NCI-H345 treated with DMSO at 0.1 percent for 48 hours (cell line): Measurements from ENCODE around the gene KIF26B.

Source experiments
- DNase-seq: peaks from one replicate; lab custom pipeline; 2025; ENCODE audit not compliant: unreplicated experiment; lab: John Stamatoyannopoulos, UW

KIF26B gene

DNA sequence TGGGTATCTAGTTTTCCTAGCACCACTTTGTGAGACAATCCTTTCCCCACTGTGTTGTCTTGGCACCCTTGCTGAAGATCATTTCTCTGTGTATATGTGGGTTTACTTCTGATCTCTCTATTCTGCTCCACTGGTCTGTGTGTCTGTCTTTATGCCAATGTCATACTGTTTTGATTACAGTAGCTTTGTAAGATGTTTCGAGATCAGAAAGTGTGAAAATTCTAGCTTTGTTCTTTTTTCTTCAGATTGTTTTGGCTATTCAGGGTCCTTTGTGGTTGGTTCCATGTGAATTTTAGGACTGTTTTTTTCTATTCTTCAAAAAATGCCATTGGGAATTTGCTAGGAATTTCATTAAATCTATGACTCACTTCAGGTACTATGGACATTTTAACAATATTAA is 116.2 kb downstream of the KIF26B start:
- DNase-seq, result no peak

DNA sequence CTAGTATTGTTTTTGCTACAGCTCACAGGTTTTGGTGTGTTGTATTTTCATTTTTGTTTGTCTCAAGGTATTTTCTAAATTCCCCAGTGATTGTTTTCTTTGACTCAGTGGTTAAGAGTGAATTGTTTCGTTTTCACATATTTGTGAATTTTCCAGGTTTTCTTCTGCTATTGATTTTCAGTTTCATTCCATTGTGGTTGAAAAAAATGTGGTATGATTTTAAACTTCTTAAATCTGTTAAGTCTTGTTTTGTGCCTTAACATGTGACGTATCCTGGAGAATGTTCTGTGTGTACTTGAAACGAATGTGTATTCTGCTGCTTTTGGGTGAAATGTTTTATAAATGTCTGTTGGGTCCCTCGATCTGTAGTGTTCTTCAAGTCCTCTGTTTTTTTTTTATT is 117.9 kb downstream of the KIF26B start:
- no peak for DNase-seq

DNA sequence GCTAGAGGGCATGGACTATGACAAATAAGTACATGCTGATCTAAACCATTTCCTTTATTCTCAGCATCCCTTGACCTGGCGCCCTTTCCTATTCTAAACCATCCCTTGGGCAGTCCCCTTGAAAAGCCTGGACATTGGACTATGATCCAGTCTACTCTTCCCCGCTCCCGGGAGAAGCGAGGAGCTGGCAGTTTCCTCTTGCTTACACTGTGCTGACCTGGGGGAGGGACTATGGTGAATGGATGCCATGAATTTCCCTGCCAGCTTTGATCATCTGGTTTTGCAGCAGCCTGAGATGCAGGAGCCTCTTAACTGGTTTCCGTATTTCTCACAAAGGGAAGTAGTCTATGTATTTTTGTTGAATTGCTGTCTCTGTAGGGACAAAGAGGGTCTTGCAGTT is 121.7 kb downstream of the KIF26B start:
- DNase-seq, result no peak

DNA sequence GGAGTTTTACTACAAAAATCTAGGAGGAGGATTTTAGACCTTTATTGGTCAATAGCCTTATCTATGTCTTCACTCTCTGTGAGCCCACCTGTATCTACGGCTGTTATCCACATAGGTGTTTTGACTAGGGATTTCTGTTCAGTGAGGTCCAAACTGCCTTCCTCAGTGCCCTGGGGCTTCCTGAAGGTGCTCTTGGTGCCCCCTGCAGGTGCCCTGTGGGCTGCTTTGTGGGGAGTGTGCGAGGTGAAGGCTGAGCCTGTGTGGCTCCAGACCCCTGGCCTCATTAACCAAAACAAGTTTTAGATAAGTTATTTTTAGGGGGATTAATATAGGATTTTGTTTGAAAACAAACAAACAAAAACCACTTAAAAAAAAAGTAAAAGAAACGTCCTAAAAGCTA is 122.5 kb downstream of the KIF26B start:
- DNase-seq, result no peak

DNA sequence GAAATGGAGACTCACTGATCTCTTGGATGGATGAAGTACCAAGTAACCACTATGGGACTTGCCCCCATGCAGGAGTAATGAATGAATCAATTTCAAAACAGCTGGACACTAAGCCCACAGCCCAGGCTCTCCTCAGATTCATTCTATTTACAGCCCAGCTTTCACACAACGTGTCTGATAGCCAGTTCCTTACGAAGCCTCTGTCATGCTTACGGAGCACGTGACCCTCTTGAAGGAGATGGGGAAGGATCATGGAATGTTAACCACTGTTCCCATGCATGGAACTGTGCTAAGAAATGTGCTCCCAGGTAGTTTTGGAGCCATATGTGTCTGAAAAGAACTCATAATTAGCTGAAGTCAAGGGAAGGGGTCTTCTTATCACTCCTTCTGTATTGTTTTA is 124.1 kb downstream of the KIF26B start:
- no peak for DNase-seq

GRCh38 chr1:245279346-245279745 is 124.6 kb downstream of the KIF26B start:
- DNase-seq, result no peak

DNA sequence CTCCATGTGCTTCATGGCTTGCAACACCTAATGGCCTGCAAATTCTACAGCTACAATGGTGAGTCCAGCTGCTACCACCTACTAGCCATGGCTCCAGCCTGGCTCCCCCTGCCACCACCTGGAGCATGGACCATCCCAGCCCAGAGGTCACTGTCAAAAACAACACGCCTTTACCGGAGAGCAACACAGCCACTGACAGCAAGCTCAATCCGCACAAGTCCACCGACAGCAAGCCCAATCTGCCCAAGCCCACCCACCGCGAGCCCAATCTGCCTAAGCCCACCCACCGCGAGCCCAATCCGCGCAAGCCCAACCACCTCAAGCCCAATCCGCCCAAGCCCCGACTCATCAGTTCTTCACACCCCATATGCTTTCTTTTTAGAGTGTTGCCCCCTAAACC is 128.2 kb downstream of the KIF26B start:
- DNase-seq, result no peak

DNA sequence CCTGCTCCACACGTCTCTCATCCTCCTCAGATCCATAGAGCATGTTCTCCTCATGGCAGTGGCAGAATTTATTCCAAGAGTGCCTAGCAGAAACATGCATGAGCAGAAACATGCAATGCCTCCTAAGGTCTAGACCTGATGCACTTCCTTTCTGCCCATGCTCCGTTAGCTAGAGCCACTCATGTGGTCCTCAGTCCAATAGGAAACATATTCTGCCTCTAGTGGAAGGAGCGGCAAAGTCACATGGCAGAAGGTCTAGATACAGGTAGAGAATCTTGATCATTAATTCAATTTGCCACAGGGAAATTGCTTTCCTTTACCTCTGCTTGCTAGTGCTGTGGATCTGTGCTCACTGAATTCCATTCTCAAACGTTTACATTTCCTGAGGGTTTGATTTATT is 130.4 kb downstream of the KIF26B start:
- DNase-seq, result no peak

DNA sequence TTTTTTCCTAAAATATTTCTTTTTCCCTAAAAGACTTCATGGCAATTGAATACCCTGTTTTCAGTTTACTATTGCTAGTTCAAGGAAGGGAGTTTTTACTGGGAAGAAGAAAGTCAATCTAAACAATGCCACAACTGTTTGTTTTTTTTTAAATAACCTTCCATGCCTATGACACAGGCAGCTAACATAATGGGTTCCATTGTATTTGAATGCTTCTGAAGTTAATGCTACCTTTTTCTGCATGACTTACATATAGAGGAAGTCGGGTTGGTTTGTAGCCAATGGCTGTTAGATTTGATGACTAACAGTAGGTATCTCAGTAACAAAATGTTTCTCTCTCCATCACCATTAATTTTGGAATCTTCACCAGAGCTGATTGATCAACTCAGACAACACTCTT is 134.0 kb downstream of the KIF26B start:
- DNase-seq, result no peak

- no peak for DNase-seq
These were observed 136.1 kb downstream of the KIF26B start for GRCh38 chr1:245290836-245291235.

GRCh38 chr1:245291351-245291750 is 136.6 kb downstream of the KIF26B start:
- DNase-seq, result no peak

DNA sequence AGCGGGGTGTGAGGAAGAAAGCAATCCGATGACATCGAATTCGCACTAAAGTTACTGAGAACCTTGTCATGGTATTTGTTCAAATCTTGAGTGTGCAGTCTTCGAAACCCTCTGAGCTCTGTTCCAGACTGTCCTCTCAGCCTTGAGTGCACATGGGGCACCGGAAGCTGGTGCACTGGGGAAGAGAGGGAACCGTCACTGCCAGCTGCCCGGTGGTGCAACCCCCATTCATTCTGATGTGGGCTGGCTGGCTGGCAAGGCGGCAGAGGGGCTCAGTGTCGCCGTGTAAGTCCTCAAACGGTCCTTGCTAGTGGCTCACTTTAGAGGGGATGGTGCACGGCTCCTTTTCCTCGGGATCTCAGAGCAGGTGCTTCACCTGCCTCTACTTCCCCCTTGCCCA is 137.4 kb downstream of the KIF26B start:
- no peak for DNase-seq

- DNase-seq, result no peak
These were observed 137.8 kb downstream of the KIF26B start for GRCh38 chr1:245292553-245292952.

- DNase-seq, result no peak
These were observed 139.2 kb downstream of the KIF26B start for GRCh38 chr1:245294020-245294419.

GRCh38 chr1:245298781-245299180 is 144.0 kb downstream of the KIF26B start:
- no peak for DNase-seq

GRCh38 chr1:245301162-245301580 is 146.4 kb downstream of the KIF26B start:
- no peak for DNase-seq

- DNase-seq, result no peak
These were observed 147.1 kb downstream of the KIF26B start for GRCh38 chr1:245301921-245302320.

DNA sequence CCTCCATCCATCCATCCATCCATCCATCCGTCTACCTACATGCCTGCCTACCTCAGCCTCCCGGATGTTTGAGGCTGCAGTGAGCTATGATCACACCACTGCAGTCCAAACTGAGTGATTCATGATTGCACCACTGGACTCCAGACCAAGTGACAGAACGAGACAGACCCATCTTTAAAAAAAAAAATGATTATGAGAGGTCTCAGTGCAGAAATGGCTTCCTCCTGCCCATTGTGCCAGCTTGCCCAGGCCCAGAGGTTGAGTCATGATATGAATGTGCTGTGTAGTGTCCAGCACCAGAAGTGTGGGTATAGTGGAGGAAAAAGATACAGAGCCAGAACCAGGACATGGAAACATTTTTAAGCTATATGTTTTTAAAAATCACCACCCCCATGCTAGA is 149.9 kb downstream of the KIF26B start:
- DNase-seq, result no peak

DNA sequence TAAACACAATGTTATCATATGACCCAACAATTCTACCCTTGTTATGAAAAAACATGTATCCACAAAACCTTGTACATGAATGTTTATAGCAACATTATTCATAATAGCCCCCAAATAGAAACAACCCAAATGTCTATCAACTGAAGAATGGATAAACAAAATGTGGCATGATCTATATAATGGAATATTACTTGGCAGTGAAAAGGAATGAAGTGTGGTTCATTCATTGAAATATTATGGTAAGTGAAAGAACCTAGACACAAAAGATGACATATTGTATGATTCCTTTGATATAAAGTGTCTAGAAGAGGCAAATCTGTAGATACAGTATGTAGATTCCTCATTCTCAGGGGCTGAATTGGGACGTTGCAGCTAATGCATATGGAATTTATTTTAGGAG is 151.2 kb downstream of the KIF26B start:
- no peak for DNase-seq

GRCh38 chr1:245306628-245307410 is 152.0 kb downstream of the KIF26B start:
- DNase-seq, result peak; percentile 16

DNA sequence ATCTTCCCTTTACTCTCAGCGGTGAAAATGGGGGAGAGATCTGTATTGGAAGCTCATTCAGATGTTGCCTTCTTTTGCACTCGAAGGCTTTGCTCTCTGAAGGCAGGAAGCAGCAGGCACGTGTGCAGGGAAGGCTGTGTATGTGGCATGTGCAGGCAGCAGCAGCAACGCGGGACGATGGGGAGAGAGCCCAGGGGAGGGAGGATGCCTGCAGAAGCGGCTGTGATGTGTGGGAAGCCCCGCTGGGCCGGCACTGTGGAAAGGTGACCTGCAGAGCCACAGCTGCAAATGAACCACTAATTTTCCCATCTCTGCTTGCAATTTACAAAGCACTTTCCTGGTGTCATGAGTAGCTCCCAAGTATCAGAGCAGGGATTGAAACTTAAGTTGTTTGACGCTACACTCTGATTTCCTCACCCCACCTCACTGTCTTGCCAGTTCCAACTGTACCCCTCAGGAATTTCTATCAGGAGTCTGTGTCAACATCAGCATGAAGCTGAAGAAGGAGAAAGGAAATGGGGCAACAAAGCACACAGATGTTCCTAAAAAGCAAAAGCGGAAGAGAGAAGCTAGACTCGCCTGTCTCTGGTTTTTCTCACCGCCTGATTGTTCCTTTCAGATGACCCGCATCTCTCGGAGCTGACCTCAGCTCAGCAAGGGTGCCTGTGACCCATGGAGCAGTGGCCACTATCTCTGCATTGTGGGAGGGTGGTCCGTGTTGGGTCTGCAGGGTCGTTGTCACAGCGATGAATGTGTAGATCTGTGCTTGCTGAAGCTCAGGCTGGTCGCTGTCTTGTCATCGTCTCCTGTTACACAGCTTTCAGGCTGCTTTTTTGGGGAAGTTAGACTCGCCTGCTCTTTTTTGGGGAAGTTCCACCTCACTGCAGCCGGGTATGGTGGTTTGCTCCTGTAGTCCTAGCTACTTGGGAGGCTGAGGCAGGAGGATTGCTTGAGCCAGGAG is 156.1 kb downstream of the KIF26B start:
- peak; percentile 40 for DNase-seq

DNA sequence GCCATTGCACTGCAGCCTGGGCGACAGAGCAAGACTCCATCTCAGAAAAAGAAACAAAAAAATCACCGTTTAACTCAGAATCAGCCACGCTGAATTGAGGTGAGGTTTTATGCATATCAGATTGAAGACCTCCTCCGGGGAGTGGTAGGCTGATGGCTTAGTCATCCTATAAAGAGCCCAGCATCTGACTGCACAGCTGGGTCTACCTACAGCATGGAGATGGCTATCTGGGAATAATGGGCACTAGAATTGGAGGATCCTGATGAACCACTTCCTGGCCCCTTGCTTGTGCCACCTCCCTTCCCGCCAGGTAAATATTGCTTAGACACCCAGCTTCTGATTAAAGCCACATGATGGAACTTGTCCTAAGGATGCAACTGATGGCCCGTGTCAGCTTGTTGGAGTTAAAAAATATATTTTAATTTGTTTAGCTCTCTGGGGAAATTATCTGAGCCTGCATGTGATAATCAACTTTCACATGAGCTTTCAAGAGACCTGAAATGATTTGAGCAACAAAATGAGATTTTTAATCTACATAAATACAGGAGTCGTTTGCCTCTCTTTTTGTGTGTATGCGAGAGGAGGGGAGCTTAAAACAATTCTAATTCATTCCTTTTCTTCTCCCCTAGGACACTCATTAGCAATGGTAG is 157.2 kb downstream of the KIF26B start:
- DNase-seq, result no peak
